ENCODE data around the gene SCART1. TPM values are rescaled to one million over a fixed set of nuclear protein-coding genes. Genes with fewer than 3 reads are reported as not detected.
"Not testable (repeated sequence)": the region's sequence is repeated elsewhere in the genome, so short reads cannot be mapped to it uniquely, and the experiment has no call there.

Gene SCART1
- total and polyA plus RNA-seq, 12 donors: 0.42 to 5.5 (median 2.0) TPM

DNA sequence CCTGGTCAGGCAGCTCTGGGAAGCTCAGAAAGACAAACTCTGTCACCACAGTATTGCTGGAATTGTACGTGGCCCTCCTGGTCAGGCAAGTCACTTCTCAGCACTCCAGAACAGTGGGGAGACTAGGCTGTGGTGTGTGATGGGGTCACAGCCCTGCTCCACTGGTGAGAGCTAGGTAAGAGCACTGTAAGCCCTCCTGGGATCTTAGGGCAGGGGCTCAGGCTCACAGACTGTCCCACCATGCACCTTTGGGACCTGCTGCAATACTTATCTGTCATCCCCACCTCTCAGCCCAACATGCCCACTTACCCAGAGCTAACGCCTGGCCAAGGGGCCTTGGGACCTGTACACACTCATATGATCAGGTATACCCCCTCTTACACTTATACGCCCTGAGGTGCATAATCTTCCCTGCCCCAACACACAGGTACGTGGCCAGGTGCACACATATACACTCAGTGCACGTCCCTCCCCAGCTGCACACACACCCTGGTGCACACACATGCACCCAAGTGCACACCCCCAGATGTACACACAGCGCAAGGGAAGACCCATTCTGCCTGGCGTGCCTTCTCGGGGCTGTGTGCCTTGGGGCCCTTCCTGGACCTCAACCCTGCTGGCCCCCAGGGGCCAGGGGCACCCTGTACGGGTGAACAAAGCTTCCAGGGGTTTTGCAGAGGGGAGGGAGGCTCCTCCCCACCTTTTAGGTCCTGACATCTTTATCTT, 21.7 kb upstream of the SCART1 start:
- H3K4me1 ChIP-seq (replicated peaks in 1 of 2); H3K27me3 ChIP-seq; intact Hi-C loops (cut with DNase I); H3K27ac ChIP-seq; H3K4me3 ChIP-seq; DNase-seq; H3K9me3 ChIP-seq (replicated peaks in 1 of 3); H3K36me3 ChIP-seq (replicated peaks in 1 of 2): not testable (repeated sequence)
- 55 to 90% (median 78%) methylated on average over 2 to 6 of the region's 9 CpGs for WGBS, 4 donors

DNA sequence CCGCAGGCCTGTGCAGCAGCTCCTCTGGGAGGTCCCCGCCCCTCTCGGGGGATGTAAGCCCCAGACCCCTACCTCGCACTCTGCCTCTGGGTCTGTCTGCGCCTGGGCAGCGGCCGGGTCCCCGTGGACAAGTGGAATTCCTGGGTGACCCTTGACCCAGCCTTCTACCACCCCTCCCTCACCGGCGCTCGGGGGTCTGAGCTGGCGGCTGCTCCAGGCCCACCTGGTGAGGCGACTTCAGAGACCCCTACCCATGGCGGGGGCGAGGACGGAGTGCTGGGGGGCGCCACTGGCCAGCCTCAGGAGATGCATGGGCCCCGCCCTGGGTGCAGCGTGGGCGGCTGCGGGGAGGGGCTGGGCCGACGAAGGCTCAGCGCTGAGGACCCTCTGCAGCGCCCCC, 21.0 kb upstream of the SCART1 start:
- DNase-seq; intact Hi-C loops (cut with DNase I); H3K4me1 ChIP-seq (replicated peaks in 1 of 2); H3K27me3 ChIP-seq; H3K36me3 ChIP-seq (replicated peaks in 1 of 2); H3K9me3 ChIP-seq (replicated peaks in 1 of 3); H3K27ac ChIP-seq; H3K4me3 ChIP-seq: not testable (repeated sequence)
- 61 to 68% methylated on average over 4 to 6 of the region's 25 CpGs; no CpG with 5 or more reads in 2 of the 4 donors for WGBS, 4 donors

DNA sequence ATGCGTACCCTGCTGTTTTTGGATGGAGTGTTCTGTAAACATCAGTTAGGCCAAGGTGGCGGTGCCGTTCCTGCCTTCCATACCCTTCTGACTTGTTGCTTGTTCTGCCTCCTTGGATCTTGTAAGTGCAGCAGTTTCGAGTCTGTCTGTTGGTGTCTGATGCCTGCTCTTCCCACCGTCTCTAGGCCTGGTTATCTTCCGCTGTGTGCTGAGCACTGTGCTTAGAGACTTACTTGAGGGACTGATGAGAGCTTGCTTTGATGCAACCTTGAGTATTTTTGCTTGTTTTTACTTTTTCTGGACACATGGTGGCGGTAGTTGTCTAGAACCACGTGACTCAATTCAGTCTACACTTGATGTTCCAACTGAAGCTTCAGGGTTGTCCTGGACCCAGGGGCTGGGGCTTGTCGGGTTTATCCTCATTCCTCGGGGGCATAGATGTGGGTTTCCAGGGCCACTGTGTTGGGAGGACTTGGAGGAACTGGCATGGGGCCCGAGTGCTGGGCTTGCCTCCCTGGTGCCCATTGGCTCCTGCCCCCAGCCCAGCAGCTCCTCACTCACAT, 15.0 kb upstream of the SCART1 start:
- DNase-seq: peak in 2 of 7 donors; percentile 12 to 47
- TF ChIP-seq, protein P1, sequence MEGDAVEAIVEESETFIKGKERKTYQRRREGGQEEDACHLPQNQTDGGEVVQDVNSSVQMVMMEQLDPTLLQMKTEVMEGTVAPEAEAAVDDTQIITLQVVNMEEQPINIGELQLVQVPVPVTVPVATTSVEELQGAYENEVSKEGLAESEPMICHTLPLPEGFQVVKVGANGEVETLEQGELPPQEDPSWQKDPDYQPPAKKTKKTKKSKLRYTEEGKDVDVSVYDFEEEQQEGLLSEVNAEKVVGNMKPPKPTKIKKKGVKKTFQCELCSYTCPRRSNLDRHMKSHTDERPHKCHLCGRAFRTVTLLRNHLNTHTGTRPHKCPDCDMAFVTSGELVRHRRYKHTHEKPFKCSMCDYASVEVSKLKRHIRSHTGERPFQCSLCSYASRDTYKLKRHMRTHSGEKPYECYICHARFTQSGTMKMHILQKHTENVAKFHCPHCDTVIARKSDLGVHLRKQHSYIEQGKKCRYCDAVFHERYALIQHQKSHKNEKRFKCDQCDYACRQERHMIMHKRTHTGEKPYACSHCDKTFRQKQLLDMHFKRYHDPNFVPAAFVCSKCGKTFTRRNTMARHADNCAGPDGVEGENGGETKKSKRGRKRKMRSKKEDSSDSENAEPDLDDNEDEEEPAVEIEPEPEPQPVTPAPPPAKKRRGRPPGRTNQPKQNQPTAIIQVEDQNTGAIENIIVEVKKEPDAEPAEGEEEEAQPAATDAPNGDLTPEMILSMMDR (IDR thresholded peaks at IDR 0.05): no peak
- no peak for TF ChIP-seq POLR2A (IDR thresholded peaks at IDR 0.05)
- H3K27me3 ChIP-seq: no peaks in the 10 kb centered on the region
- no peak overlapping the region for H3K27ac ChIP-seq
- peaks cover 4 to 5% of the 10 kb centered on the region in 2 donors for H3K4me1 ChIP-seq (replicated peaks in 1 of 2)
- no peaks in the 10 kb centered on the region for H3K36me3 ChIP-seq (replicated peaks in 1 of 2)
- H3K9me3 ChIP-seq (replicated peaks in 1 of 3): no peaks in the 10 kb centered on the region
- intact Hi-C loops (cut with DNase I): no loop called here
- no peak overlapping the region for H3K4me3 ChIP-seq
- WGBS, 4 donors: 77 to 88% (median 80%) methylated on average over 11 of the region's 11 CpGs

DNA sequence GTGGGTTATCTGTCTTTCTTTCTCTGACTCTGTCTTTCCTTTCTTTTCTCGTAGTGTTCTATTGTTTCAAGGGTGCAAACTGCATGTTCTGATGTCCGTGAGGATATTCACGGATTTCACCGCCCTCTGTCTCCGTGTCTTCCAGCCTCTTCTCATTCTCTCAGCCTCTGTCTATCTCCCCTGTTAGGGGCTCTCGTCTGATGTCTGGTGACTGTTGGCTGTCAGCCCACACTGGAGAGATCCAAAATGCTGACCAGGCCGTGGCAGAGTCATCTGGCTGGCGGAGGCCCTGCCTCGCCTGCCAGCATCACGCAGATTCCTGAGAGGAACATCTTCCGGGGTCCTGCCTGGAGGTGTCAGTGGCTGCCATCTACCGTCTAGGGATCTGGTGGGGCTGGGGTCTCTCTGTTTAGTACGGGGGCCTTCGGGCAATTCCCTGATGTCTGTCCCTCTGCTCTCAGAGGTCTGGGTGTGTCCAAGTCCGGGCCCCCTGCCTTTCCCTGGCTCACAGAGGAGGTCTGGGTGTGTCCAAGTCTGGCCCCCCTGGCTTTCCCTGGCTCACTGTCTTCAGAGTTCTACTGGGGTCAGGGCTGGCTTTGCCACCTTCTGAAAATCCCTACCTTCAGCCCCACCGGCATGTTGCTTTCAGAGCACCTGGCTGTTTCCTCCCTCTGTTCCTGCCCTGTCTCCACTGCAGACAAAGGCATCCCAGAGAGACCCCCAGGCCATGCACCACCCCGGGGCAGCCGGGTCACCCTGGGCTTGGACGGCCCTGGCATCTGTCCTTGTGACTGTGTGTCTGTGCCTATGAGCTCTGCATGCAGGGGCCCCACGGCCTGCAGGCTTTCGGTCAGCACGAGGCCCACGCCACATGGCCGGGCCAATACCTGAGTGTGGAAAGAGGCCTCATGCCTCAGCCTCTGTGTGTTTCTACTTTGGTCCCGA, 14.0 kb upstream of the SCART1 start:
- intact Hi-C loops (cut with DNase I): no loop called here
- 90 to 95% (median 92%) methylated on average over 24 to 25 of the region's 25 CpGs for WGBS, 4 donors
- Histone ChIP-seq H3K27ac (no peak overlapping the region), H3K27me3 (no peaks in the 10 kb centered on the region), H3K4me3 (no peak overlapping the region), H3K9me3 (replicated peaks in 1 of 3) (no peaks in the 10 kb centered on the region), H3K4me1 (replicated peaks in 1 of 2) (peaks cover 4 to 5% of the 10 kb centered on the region in 2 donors), H3K36me3 (replicated peaks in 1 of 2) (no peaks in the 10 kb centered on the region)
- DNase-seq: peak in 2 of 7 donors; percentile 12 to 48
- TF ChIP-seq POLR2A (IDR thresholded peaks at IDR 0.05): no peak
- TF ChIP-seq, protein P1 (IDR thresholded peaks at IDR 0.05): no peak
